HEK293 (cell line): ENCODE data around the gene HNF1A.

Source experiments
- CTCF ChIA-PET: fragments of 350-600 bp; formaldehyde crosslinking; extraction: SDS; loops from one replicate; lab custom pipeline; 2021; ENCODE audit warnings: antibody characterized with exemption; lab: Yijun Ruan, JAX
- POLR2A ChIA-PET: fragments of 300-600 bp; formaldehyde crosslinking; extraction: SDS; loops from one replicate; lab custom pipeline; 2020; ENCODE audit warnings: antibody characterized with exemption, inconsistent platforms; lab: Yijun Ruan, JAX
- H3K27ac ChIP-seq: fragments of 200-500 bp; sonication (Bioruptor generic); 2 replicates; pipeline ENCODE4 v1.5.1; 2014; ENCODE audit warnings: low read depth, low read length, control low read depth, inconsistent platforms; ENCODE audit errors: extremely low read depth
- H3K36me3 ChIP-seq, 2 experiments: fragments of 200-500 bp in 1 of 2; sonication (Bioruptor generic) in 1 of 2; 1 replicate in 1 of 2; 2 replicates in 1 of 2; pipeline ENCODE4 v1.5.1; 2014 to 2017; ENCODE audit warnings: inconsistent platforms in 2 of 2, low read length in 2 of 2; ENCODE audit not compliant: control insufficient read depth in 2 of 2, insufficient read depth in 1 of 2
- H3K4me1 ChIP-seq: fragments of 200-500 bp; sonication (Bioruptor generic); 2 replicates; pipeline ENCODE4 v1.5.1; 2014; ENCODE audit warnings: mild to moderate bottlenecking, low read length, inconsistent platforms; ENCODE audit not compliant: control insufficient read depth, insufficient read depth
- H3K4me3 ChIP-seq: 2 replicates; pipeline ENCODE4 v1.5.1; 2011; ENCODE audit warnings: low read depth, mild to moderate bottlenecking, control low read depth, low read length, moderate library complexity
- H3K9me3 ChIP-seq: fragments of 200-500 bp; sonication (Bioruptor generic); 2 replicates; pipeline ENCODE4 v1.5.1; 2014; ENCODE audit warnings: low read depth, low read length, inconsistent platforms; ENCODE audit not compliant: control insufficient read depth, insufficient read depth
- BCL11A ChIP-seq: fragments of 450-650 bp; formaldehyde crosslinking; IDR thresholded peaks from 2 replicates; pipeline ENCODE4 v1.5.1; 2016; ENCODE audit warnings: low read depth, missing biosample characterization, missing genetic modification characterization
- GLI4 ChIP-seq: fragments of 450-650 bp; formaldehyde crosslinking; IDR thresholded peaks from 2 replicates; pipeline ENCODE4 v1.5.1; 2016; ENCODE audit warnings: missing biosample characterization, missing genetic modification characterization
- GLIS1 ChIP-seq: fragments of 450-650 bp; formaldehyde crosslinking; IDR thresholded peaks from 2 replicates; pipeline ENCODE4 v1.5.1; 2016; ENCODE audit warnings: missing biosample characterization, missing genetic modification characterization
- HOXA7 ChIP-seq: sonication (generic); formaldehyde crosslinking; IDR thresholded peaks from 2 replicates; pipeline ENCODE4 v1.8.1; 2022; ENCODE audit warnings: missing genetic modification reagents, borderline replicate concordance
- HOXD13 ChIP-seq: sonication (generic); formaldehyde crosslinking; IDR thresholded peaks from 2 replicates; pipeline ENCODE4 v1.8.0; 2022; ENCODE audit warnings: missing genetic modification reagents, borderline replicate concordance
- IKZF3 ChIP-seq: fragments of 450-650 bp; IDR thresholded peaks from 2 replicates; pipeline ENCODE4 v1.5.0; 2018; ENCODE audit warnings: missing biosample characterization, mild to moderate bottlenecking, missing genetic modification characterization, moderate library complexity
- KLF7 ChIP-seq: fragments of 450-650 bp; formaldehyde crosslinking; IDR thresholded peaks from 2 replicates; pipeline ENCODE4 v1.5.1; 2016; ENCODE audit warnings: missing biosample characterization, missing genetic modification characterization, borderline replicate concordance
- PRDM1 ChIP-seq: fragments of 450-650 bp; formaldehyde crosslinking; IDR thresholded peaks from 2 replicates; pipeline ENCODE4; 2016; ENCODE audit warnings: missing biosample characterization, missing genetic modification characterization
- PRDM4 ChIP-seq: fragments of 450-650 bp; formaldehyde crosslinking; IDR thresholded peaks from 2 replicates; pipeline ENCODE4 v1.5.1; 2017; ENCODE audit warnings: missing biosample characterization, missing genetic modification characterization
- ZBTB1 ChIP-seq: fragments of 450-650 bp; formaldehyde crosslinking; IDR thresholded peaks from 2 replicates; pipeline ENCODE4 v1.5.1; 2016; ENCODE audit warnings: missing biosample characterization, missing genetic modification characterization
- ZBTB17 ChIP-seq: fragments of 450-650 bp; formaldehyde crosslinking; IDR thresholded peaks from 2 replicates; pipeline ENCODE4 v1.5.1; 2016; ENCODE audit warnings: missing biosample characterization, missing genetic modification characterization
- ZBTB44 ChIP-seq: fragments of 450-650 bp; IDR thresholded peaks from 2 replicates; pipeline ENCODE4 v1.5.1; 2018; ENCODE audit warnings: missing biosample characterization, mild to moderate bottlenecking, missing genetic modification characterization
- ZFP37 ChIP-seq: fragments of 450-650 bp; formaldehyde crosslinking; IDR thresholded peaks from 2 replicates; pipeline ENCODE4 v1.5.1; 2016; ENCODE audit warnings: missing biosample characterization, missing genetic modification characterization
- ZNF398 ChIP-seq: fragments of 450-650 bp; formaldehyde crosslinking; IDR thresholded peaks from 2 replicates; pipeline ENCODE4 v1.5.1; 2017; ENCODE audit warnings: missing biosample characterization, missing genetic modification characterization
- ZNF558 ChIP-seq: fragments of 450-650 bp; formaldehyde crosslinking; IDR thresholded peaks from 2 replicates; pipeline ENCODE4 v1.5.1; 2016; ENCODE audit warnings: missing biosample characterization, missing genetic modification characterization
- ZSCAN16 ChIP-seq: fragments of 450-650 bp; formaldehyde crosslinking; IDR thresholded peaks from 2 replicates; pipeline ENCODE4 v1.5.1; 2016; ENCODE audit warnings: missing biosample characterization, missing genetic modification characterization
- TF ChIP-seq, protein P1 (sequence below): fragments of 450-650 bp; formaldehyde crosslinking; IDR thresholded peaks from 2 replicates; pipeline ENCODE4 v1.5.1; 2017; ENCODE audit warnings: missing biosample characterization, missing genetic modification characterization
- TF ChIP-seq, protein P2 (sequence below): fragments of 450-650 bp; formaldehyde crosslinking; optimal IDR thresholded peaks from 2 replicates; pipeline ENCODE3; 2016; ENCODE audit warnings: missing biosample characterization, mild to moderate bottlenecking, missing genetic modification characterization

HNF1A gene

GRCh38 chr12:120983759-120984158 lies 5.4 kb downstream of the HNF1A start:
- ChIA-PET CTCF (interaction anchor here (0.5 to 1.3 kb wide), 4 partner anchors 8 to 897 kb away, joined by 3 to 5 read pairs (median 4); no protein-coding TSS in a partner anchor), POLR2A (interaction anchor here (1.2 kb wide), 1 partner anchor 17 kb away, joined by 3 read pairs; no protein-coding TSS in a partner anchor)
- H3K9me3 ChIP-seq, result no peaks in the 10 kb centered on the region
- no peak for TF ChIP-seq ZSCAN16 (tag by site-specific recombination)
- TF ChIP-seq, protein P1, sequence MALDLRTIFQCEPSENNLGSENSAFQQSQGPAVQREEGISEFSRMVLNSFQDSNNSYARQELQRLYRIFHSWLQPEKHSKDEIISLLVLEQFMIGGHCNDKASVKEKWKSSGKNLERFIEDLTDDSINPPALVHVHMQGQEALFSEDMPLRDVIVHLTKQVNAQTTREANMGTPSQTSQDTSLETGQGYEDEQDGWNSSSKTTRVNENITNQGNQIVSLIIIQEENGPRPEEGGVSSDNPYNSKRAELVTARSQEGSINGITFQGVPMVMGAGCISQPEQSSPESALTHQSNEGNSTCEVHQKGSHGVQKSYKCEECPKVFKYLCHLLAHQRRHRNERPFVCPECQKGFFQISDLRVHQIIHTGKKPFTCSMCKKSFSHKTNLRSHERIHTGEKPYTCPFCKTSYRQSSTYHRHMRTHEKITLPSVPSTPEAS (tag by site-specific recombination), result peak; percentile 49
- TF ChIP-seq PRDM4 (tag by site-specific recombination), result no peak
- TF ChIP-seq KLF7, result no peak
- no peak for TF ChIP-seq GLIS1 (tag by site-specific recombination)
- TF ChIP-seq, protein P2, sequence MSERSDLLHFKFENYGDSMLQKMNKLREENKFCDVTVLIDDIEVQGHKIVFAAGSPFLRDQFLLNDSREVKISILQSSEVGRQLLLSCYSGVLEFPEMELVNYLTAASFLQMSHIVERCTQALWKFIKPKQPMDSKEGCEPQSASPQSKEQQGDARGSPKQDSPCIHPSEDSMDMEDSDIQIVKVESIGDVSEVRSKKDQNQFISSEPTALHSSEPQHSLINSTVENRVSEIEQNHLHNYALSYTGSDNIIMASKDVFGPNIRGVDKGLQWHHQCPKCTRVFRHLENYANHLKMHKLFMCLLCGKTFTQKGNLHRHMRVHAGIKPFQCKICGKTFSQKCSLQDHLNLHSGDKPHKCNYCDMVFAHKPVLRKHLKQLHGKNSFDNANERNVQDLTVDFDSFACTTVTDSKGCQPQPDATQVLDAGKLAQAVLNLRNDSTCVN (tag by site-specific recombination), result no peak
- no peak for TF ChIP-seq ZFP37
- no peak for TF ChIP-seq ZBTB1
- no peak for TF ChIP-seq HOXA7
- no peak for TF ChIP-seq HOXD13 (CRISPR knock-in tag)
- TF ChIP-seq ZBTB44, result no peak
- no peak for TF ChIP-seq GLI4 (tag by site-specific recombination)
- peak; percentile 43; the same call in 1 of the 2 replicates for TF ChIP-seq ZBTB17 (tag by site-specific recombination)
- no peak for TF ChIP-seq BCL11A (tag by site-specific recombination)
- no peak for TF ChIP-seq ZNF558 (tag by site-specific recombination)
- TF ChIP-seq ZNF398, result 0 out of 2 replicates have a peak, but pooled peaks have one; percentile 35
- TF ChIP-seq PRDM1 (tag by site-specific recombination), result no peak
- TF ChIP-seq IKZF3, result no peak
- H3K4me1 ChIP-seq, result no peaks in the 10 kb centered on the region
- no peak overlapping the region for H3K27ac ChIP-seq
- H3K36me3 ChIP-seq, result no peaks in the 10 kb centered on the region
- no peak overlapping the region for H3K4me3 ChIP-seq
